K562 (cell line): ENCODE data around the gene ING5.

Experiments
- EZH2 ChIP-seq: IDR thresholded peaks from 2 replicates; pipeline ENCODE4 v1.6.1; 2012; ENCODE audit warnings: low read depth, mild to moderate bottlenecking, inconsistent platforms, low read length, borderline replicate concordance
- STAG1 ChIP-seq: sonication (generic); formaldehyde crosslinking; IDR thresholded peaks from 2 replicates; pipeline ENCODE4 v1.5.0; 2020; ENCODE audit warnings: missing genetic modification reagents, borderline replicate concordance
- TF ChIP-seq, protein P1 (sequence below): IDR thresholded peaks from 2 replicates; pipeline ENCODE4 v1.6.1; 2012; ENCODE audit warnings: low read depth, low read length, improper control_type of control experiment, borderline replicate concordance
- TF ChIP-seq, protein P2 (sequence below), 3 experiments: IDR thresholded peaks in 2 of 3; conservative IDR thresholded peaks in 1 of 3; 2 replicates each; pipeline ENCODE4 v1.5.1; 2011 to 2012; ENCODE audit warnings: low read length in 3 of 3, mild to moderate bottlenecking in 3 of 3, control low read depth in 2 of 3, improper control_type of control experiment in 1 of 3, inconsistent platforms in 1 of 3, low read depth in 1 of 3, mixed read lengths in 1 of 3, moderate library complexity in 1 of 3; ENCODE audit not compliant: insufficient read depth in 2 of 3

DNA sequence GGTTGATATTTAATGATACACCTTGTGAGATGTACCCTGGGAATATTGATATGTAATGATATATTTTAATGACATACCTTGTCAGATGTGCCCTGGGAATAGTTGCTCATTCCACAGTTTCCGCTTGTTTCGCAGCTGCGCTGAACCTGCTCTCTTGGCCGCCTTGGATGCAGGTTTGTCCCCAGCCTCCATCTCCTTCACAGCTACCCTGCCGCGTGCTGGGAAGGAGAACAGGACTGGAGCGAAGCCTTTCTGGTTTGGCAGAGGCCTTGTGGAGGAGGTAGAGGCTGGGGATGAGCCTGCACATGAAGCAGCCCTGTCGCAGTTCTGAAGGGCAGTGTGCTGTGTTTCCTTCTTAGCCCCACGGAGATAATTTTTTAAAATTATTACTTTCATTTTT is 49.7 kb upstream of the ING5 start:
- TF ChIP-seq, protein P1, sequence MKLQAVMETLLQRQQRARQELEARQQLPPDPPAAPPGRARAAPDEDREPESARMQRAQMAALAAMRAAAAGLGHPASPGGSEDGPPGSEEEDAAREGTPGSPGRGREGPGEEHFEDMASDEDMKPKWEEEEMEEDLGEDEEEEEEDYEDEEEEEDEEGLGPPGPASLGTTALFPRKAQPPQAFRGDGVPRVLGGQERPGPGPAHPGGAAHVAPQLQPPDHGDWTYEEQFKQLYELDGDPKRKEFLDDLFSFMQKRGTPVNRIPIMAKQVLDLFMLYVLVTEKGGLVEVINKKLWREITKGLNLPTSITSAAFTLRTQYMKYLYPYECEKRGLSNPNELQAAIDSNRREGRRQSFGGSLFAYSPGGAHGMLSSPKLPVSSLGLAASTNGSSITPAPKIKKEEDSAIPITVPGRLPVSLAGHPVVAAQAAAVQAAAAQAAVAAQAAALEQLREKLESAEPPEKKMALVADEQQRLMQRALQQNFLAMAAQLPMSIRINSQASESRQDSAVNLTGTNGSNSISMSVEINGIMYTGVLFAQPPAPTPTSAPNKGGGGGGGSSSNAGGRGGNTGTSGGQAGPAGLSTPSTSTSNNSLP = no peak
- TF ChIP-seq EZH2 = no peak
- TF ChIP-seq, protein P2, sequence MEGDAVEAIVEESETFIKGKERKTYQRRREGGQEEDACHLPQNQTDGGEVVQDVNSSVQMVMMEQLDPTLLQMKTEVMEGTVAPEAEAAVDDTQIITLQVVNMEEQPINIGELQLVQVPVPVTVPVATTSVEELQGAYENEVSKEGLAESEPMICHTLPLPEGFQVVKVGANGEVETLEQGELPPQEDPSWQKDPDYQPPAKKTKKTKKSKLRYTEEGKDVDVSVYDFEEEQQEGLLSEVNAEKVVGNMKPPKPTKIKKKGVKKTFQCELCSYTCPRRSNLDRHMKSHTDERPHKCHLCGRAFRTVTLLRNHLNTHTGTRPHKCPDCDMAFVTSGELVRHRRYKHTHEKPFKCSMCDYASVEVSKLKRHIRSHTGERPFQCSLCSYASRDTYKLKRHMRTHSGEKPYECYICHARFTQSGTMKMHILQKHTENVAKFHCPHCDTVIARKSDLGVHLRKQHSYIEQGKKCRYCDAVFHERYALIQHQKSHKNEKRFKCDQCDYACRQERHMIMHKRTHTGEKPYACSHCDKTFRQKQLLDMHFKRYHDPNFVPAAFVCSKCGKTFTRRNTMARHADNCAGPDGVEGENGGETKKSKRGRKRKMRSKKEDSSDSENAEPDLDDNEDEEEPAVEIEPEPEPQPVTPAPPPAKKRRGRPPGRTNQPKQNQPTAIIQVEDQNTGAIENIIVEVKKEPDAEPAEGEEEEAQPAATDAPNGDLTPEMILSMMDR (IDR thresholded peaks at IDR 0.05 in 2 of 3, conservative IDR thresholded peaks at IDR 0.05 in 1 of 3; ENCODE audit: insufficient read depth in 2 of 3, low read depth in 1 of 3, low read length in 3 of 3) = no peak
- no peak for TF ChIP-seq STAG1 (CRISPR knock-in tag)
